ENCODE results near the gene CAMK2B.

CAMK2B gene

GRCh38 chr7:44325201-44325671 is at the start of gene CAMK2B:
CAMK2B (minus strand) TSS chr7:44325594; CDS start chr7:44325421, 173 bp downstream.
- no peak for DNase-seq (ENCODE audit: low read depth, low spot score)

- DNase-seq (ENCODE audit: low read depth, low spot score) = no peak
Observed at GRCh38 chr7:44374007-44374763, 48.8 kb upstream of the CAMK2B start.

GRCh38 chr7:44373418-44373740 is 48.0 kb upstream of the CAMK2B start:
- no peak for DNase-seq (ENCODE audit: low read depth, low spot score)

- DNase-seq (ENCODE audit: low read depth, low spot score) = no peak
Observed at GRCh38 chr7:44372560-44373417, 47.4 kb upstream of the CAMK2B start.

GRCh38 chr7:44368885-44369284 is 43.5 kb upstream of the CAMK2B start:
- DNase-seq (ENCODE audit: low read depth, low spot score) = no peak

GRCh38 chr7:44368455-44368854 is 43.1 kb upstream of the CAMK2B start:
- no peak for DNase-seq (ENCODE audit: low read depth, low spot score)

GRCh38 chr7:44367475-44368043 is 42.2 kb upstream of the CAMK2B start:
- DNase-seq (ENCODE audit: low read depth, low spot score) = no peak

- no peak for DNase-seq (ENCODE audit: low read depth, low spot score)
Observed at GRCh38 chr7:44366986-44367385, 41.6 kb upstream of the CAMK2B start.

- no peak for DNase-seq (ENCODE audit: low read depth, low spot score)
Observed at GRCh38 chr7:44353668-44354067, 28.3 kb upstream of the CAMK2B start.

GRCh38 chr7:44348851-44349781 is 23.7 kb upstream of the CAMK2B start:
- no peak for DNase-seq (ENCODE audit: low read depth, low spot score)

- no peak for DNase-seq (ENCODE audit: low read depth, low spot score)
Observed at GRCh38 chr7:44348300-44348699, 22.9 kb upstream of the CAMK2B start.

- DNase-seq (ENCODE audit: low read depth, low spot score) = no peak
Observed at GRCh38 chr7:44347546-44348114, 22.2 kb upstream of the CAMK2B start.

- DNase-seq (ENCODE audit: low read depth, low spot score) = no peak
Observed at GRCh38 chr7:44346063-44346462, 20.7 kb upstream of the CAMK2B start.

- DNase-seq (ENCODE audit: low read depth, low spot score) = no peak
Observed at GRCh38 chr7:44341401-44341800, 16.0 kb upstream of the CAMK2B start.

- DNase-seq (ENCODE audit: low read depth, low spot score) = no peak
Observed at GRCh38 chr7:44338600-44338999, 13.2 kb upstream of the CAMK2B start.

- DNase-seq (ENCODE audit: low read depth, low spot score) = no peak
Observed at GRCh38 chr7:44336491-44336890, 11.1 kb upstream of the CAMK2B start.

GRCh38 chr7:44335184-44335583 is 9.8 kb upstream of the CAMK2B start:
- no peak for DNase-seq (ENCODE audit: low read depth, low spot score)

GRCh38 chr7:44334734-44335097 is 9.3 kb upstream of the CAMK2B start:
- DNase-seq (ENCODE audit: low read depth, low spot score) = no peak

GRCh38 chr7:44333911-44334733 is 8.7 kb upstream of the CAMK2B start:
- DNase-seq (ENCODE audit: low read depth, low spot score) = no peak

- DNase-seq (ENCODE audit: low read depth, low spot score) = no peak
Observed at GRCh38 chr7:44331682-44332081, 6.3 kb upstream of the CAMK2B start.
